K562 (cell line): ENCODE results near the gene EGR1. TPM values are rescaled to one million over a fixed set of nuclear protein-coding genes. Genes with fewer than 3 reads are reported as not detected.

Source experiments
- BCOR ChIP-seq: fragments of 450-650 bp; IDR thresholded peaks from 2 replicates; pipeline ENCODE4 v1.6.1; 2016
- MYBL2 ChIP-seq, 2 experiments: fragments of 450-650 bp in 1 of 2; sonication (generic) in 1 of 2; formaldehyde crosslinking in 1 of 2; IDR thresholded peaks; 2 replicates each; pipeline versions ENCODE4 v1.6.1 to v1.8.1; 2017 to 2022; ENCODE audit warnings: borderline replicate concordance in 1 of 2, inconsistent platforms in 1 of 2, low read depth in 1 of 2, mild to moderate bottlenecking in 1 of 2, missing genetic modification reagents in 1 of 2, moderate library complexity in 1 of 2
- VEZF1 ChIP-seq: fragments of 200-800 bp; sonication (Bioruptor generic); IDR thresholded peaks from 2 replicates; pipeline ENCODE4 v1.6.1; 2017; ENCODE audit warnings: missing genetic modification characterization, missing compliant biosample characterization
- ZBTB40 ChIP-seq, 2 experiments: fragments of 450-650 bp in 1 of 2; sonication (generic) in 1 of 2; formaldehyde crosslinking in 1 of 2; IDR thresholded peaks; 2 replicates each; pipeline versions ENCODE4 v1.7.1 to v1.9.0; 2016 to 2022; ENCODE audit warnings: inconsistent platforms in 1 of 2, mild to moderate bottlenecking in 1 of 2, missing genetic modification reagents in 1 of 2
- polyA plus RNA-seq, 8 experiments: library from polyadenylated mRNA; depleted of rRNA in 4 of 8; stranded (reverse) in 5 of 8; unstranded in 3 of 8; fragments of >200 nt; fragmentation: Nextera tagmentation in 2 of 8; fragmentation: Illumina TruSeq in 1 of 8; extraction: Ambion mirVana in 2 of 8; extraction: Trizol in 1 of 8; gene quantifications; 2 replicates each; pipeline versions ENCODE4 v1.2.1 to v1.2.3, GENCODE V29; 2011 to 2014; ENCODE audit warnings: inconsistent platforms in 1 of 8, missing spikeins in 1 of 8
- total RNA-seq, 7 experiments: library from RNA; depleted of rRNA in 6 of 7; stranded (reverse); fragments of >200 nt in 6 of 7; fragmentation: Illumina TruSeq in 2 of 7; extraction: Trizol in 2 of 7; gene quantifications; 2 replicates each; pipeline versions ENCODE4 v1.2.1 to v1.2.3, GENCODE V29; 2011 to 2021; ENCODE audit warnings: low replicate concordance in 1 of 7
- TF ChIP-seq, protein P1 (sequence below): IDR thresholded peaks from 2 replicates; pipeline ENCODE4 v1.6.1; 2011; ENCODE audit warnings: borderline replicate concordance, low read depth, mild to moderate bottlenecking, moderate library complexity, low read length; ENCODE audit not compliant: insufficient read depth, poor library complexity, severe bottlenecking
- TF ChIP-seq, protein P2 (sequence below): fragments of 250-450 bp; sonication (Bioruptor Pico); IDR thresholded peaks from 2 replicates; pipeline ENCODE4 v1.8.0; 2022; ENCODE audit warnings: moderate library complexity, mild to moderate bottlenecking, inconsistent platforms
- TF ChIP-seq, protein P3 (sequence below), 2 experiments: fragments of 150-350 bp in 1 of 2; IDR thresholded peaks; 2 replicates each; pipeline ENCODE4 v1.6.1; 2012 to 2016; ENCODE audit warnings: low read depth in 2 of 2, low read length in 2 of 2, mild to moderate bottlenecking in 1 of 2, moderate library complexity in 1 of 2

Gene EGR1
- total and polyA plus RNA-seq, 9 of the 15 experiments (the other 6 are each of a cell fraction or from before 2014, with no cell fraction given), result 1.3 to 132 (median 21.5) TPM

DNA sequence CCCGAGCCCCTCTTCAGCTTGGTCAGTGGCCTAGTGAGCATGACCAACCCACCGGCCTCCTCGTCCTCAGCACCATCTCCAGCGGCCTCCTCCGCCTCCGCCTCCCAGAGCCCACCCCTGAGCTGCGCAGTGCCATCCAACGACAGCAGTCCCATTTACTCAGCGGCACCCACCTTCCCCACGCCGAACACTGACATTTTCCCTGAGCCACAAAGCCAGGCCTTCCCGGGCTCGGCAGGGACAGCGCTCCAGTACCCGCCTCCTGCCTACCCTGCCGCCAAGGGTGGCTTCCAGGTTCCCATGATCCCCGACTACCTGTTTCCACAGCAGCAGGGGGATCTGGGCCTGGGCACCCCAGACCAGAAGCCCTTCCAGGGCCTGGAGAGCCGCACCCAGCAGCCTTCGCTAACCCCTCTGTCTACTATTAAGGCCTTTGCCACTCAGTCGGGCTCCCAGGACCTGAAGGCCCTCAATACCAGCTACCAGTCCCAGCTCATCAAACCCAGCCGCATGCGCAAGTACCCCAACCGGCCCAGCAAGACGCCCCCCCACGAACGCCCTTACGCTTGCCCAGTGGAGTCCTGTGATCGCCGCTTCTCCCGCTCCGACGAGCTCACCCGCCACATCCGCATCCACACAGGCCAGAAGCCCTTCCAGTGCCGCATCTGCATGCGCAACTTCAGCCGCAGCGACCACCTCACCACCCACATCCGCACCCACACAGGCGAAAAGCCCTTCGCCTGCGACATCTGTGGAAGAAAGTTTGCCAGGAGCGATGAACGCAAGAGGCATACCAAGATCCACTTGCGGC is 1.8 kb downstream of the EGR1 start (continued):
- TF ChIP-seq VEZF1 (CRISPR knock-in tag) (no peak), MYBL2 (IDR thresholded peaks at IDR 0.05; ENCODE audit: low read depth) (no peak), MYBL2 (CRISPR knock-in tag; IDR thresholded peaks at IDR 0.05; ENCODE audit: borderline replicate concordance) (no peak), BCOR (no peak), ZBTB40 (IDR thresholded peaks at IDR 0.05) (no peak), ZBTB40 (CRISPR knock-in tag; IDR thresholded peaks at IDR 0.05) (no peak)
- TF ChIP-seq, protein P1, sequence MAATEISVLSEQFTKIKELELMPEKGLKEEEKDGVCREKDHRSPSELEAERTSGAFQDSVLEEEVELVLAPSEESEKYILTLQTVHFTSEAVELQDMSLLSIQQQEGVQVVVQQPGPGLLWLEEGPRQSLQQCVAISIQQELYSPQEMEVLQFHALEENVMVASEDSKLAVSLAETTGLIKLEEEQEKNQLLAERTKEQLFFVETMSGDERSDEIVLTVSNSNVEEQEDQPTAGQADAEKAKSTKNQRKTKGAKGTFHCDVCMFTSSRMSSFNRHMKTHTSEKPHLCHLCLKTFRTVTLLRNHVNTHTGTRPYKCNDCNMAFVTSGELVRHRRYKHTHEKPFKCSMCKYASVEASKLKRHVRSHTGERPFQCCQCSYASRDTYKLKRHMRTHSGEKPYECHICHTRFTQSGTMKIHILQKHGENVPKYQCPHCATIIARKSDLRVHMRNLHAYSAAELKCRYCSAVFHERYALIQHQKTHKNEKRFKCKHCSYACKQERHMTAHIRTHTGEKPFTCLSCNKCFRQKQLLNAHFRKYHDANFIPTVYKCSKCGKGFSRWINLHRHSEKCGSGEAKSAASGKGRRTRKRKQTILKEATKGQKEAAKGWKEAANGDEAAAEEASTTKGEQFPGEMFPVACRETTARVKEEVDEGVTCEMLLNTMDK, result no peak
- TF ChIP-seq, protein P2, sequence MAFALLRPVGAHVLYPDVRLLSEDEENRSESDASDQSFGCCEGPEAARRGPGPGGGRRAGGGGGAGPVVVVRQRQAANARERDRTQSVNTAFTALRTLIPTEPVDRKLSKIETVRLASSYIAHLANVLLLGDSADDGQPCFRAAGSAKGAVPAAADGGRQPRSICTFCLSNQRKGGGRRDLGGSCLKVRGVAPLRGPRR (CRISPR knock-in tag), result no peak
- TF ChIP-seq, protein P3, sequence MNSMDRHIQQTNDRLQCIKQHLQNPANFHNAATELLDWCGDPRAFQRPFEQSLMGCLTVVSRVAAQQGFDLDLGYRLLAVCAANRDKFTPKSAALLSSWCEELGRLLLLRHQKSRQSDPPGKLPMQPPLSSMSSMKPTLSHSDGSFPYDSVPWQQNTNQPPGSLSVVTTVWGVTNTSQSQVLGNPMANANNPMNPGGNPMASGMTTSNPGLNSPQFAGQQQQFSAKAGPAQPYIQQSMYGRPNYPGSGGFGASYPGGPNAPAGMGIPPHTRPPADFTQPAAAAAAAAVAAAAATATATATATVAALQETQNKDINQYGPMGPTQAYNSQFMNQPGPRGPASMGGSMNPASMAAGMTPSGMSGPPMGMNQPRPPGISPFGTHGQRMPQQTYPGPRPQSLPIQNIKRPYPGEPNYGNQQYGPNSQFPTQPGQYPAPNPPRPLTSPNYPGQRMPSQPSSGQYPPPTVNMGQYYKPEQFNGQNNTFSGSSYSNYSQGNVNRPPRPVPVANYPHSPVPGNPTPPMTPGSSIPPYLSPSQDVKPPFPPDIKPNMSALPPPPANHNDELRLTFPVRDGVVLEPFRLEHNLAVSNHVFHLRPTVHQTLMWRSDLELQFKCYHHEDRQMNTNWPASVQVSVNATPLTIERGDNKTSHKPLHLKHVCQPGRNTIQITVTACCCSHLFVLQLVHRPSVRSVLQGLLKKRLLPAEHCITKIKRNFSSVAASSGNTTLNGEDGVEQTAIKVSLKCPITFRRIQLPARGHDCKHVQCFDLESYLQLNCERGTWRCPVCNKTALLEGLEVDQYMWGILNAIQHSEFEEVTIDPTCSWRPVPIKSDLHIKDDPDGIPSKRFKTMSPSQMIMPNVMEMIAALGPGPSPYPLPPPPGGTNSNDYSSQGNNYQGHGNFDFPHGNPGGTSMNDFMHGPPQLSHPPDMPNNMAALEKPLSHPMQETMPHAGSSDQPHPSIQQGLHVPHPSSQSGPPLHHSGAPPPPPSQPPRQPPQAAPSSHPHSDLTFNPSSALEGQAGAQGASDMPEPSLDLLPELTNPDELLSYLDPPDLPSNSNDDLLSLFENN (IDR thresholded peaks at IDR 0.05; ENCODE audit: low read depth in 2 of 2, low read length in 2 of 2), result no peak
